Stomach (tissue), 4 donors: ENCODE data around the gene EWSR1.

ENCODE experiments used
- EP300 ChIP-seq: sonication (generic); formaldehyde crosslinking; IDR thresholded peaks from one replicate; pipeline ENCODE4 v1.6.1; 2017; ENCODE audit warnings: antibody characterized with exemption
- POLR2A ChIP-seq, 4 donors: fragments of 450-650 bp; IDR thresholded peaks; one replicate each; pipeline ENCODE4 v1.6.1; 2016; ENCODE audit warnings: antibody characterized with exemption in 4 of 4, control low read depth in 2 of 4, mild to moderate bottlenecking in 1 of 4, moderate library complexity in 1 of 4
- POLR2AphosphoS5 ChIP-seq, 3 donors: sonication (generic); formaldehyde crosslinking; IDR thresholded peaks; one replicate each; pipeline ENCODE4 v1.6.1; 2016; ENCODE audit warnings: antibody characterized with exemption in 3 of 3
- TF ChIP-seq, protein P1 (sequence below), 7 experiments: fragments of 450-650 bp in 4 of 7; fragments of 200-600 bp in 3 of 7; sonication (generic) in 3 of 7; IDR thresholded peaks; one replicate each; pipeline ENCODE4 v1.5.1; 2016 to 2019; ENCODE audit warnings: antibody characterized with exemption in 7 of 7, control low read depth in 2 of 7, mild to moderate bottlenecking in 1 of 7

- TF ChIP-seq, protein P1, sequence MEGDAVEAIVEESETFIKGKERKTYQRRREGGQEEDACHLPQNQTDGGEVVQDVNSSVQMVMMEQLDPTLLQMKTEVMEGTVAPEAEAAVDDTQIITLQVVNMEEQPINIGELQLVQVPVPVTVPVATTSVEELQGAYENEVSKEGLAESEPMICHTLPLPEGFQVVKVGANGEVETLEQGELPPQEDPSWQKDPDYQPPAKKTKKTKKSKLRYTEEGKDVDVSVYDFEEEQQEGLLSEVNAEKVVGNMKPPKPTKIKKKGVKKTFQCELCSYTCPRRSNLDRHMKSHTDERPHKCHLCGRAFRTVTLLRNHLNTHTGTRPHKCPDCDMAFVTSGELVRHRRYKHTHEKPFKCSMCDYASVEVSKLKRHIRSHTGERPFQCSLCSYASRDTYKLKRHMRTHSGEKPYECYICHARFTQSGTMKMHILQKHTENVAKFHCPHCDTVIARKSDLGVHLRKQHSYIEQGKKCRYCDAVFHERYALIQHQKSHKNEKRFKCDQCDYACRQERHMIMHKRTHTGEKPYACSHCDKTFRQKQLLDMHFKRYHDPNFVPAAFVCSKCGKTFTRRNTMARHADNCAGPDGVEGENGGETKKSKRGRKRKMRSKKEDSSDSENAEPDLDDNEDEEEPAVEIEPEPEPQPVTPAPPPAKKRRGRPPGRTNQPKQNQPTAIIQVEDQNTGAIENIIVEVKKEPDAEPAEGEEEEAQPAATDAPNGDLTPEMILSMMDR (IDR thresholded peaks at IDR 0.05) = no peak
- TF ChIP-seq POLR2A (IDR thresholded peaks at IDR 0.05) = no peak
- no peak for TF ChIP-seq POLR2AphosphoS5 (IDR thresholded peaks at IDR 0.05)
- no peak for TF ChIP-seq EP300
Measured at GRCh38 chr22:29219881-29220670, 48.0 kb upstream of the EWSR1 start.
